Activated CD8-positive, alpha-beta memory T cell treated with anti-CD3 and anti-CD28 coated beads for 24 hours (primary cell): ENCODE measurements around the gene VWA5B2.

Experiments
- DNase-seq: peaks from one replicate; pipeline ENCODE4 v3.0.0-alpha.2; 2020

Gene VWA5B2

DNA sequence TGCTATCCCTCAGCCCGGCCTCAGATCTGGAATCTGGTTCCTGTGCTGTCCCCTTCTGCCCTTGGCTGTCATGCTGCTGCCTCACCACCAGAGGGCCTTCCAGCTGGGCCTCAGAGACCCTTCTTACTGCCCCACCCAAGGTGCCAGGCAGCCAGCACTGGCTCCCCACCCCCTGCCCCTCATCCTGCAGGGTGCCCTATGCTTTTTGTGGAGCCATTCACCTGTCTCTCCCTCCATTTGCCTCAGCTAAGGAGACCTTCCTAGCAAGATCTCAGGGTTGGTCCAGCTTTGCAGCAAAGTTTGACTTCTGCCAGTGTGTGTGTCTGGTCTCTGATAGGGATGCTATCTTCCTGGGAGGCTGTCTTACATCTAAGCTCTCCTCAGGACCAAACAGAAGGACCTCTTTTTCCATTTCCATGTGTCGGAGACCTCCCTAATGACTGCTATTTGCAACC is 1.9 kb upstream of the VWA5B2 start:
- peak; percentile 81 for DNase-seq

- DNase-seq = no peak
Observed at GRCh38 chr3:184228376-184229137, 828 bp upstream of the VWA5B2 start.

DNA sequence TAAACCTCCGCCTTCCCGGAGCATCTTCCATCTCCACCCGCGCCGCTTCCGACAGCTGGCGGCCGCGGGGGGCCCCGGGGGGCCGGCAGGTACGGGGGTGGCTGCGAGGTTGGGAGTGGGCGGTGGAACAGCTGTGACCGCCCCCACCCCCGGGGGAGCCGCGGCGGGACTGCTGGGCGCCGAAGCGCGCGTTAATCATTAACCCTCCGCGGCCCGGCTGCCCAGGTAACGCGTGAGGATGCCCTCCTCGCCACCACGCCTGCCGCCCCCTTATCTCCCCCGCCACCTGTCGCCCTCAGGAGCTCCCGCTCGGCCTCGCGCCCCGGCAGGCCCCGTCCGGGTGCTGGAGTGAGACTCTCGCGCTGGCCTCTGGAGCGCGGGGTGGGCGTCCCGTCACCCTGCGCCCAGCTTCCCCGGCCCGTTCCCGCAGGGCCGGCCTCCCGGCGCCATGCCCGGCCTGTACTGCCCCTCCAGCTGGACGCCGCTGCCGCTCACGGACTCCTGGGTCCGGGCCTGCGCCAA is 757 bp downstream of the VWA5B2 start:
- DNase-seq = no peak

GRCh38 chr3:184230603-184231528 is 1.5 kb downstream of the VWA5B2 start:
- DNase-seq = no peak

- DNase-seq = no peak
Observed at GRCh38 chr3:184231671-184232070, 2.3 kb downstream of the VWA5B2 start.

DNA sequence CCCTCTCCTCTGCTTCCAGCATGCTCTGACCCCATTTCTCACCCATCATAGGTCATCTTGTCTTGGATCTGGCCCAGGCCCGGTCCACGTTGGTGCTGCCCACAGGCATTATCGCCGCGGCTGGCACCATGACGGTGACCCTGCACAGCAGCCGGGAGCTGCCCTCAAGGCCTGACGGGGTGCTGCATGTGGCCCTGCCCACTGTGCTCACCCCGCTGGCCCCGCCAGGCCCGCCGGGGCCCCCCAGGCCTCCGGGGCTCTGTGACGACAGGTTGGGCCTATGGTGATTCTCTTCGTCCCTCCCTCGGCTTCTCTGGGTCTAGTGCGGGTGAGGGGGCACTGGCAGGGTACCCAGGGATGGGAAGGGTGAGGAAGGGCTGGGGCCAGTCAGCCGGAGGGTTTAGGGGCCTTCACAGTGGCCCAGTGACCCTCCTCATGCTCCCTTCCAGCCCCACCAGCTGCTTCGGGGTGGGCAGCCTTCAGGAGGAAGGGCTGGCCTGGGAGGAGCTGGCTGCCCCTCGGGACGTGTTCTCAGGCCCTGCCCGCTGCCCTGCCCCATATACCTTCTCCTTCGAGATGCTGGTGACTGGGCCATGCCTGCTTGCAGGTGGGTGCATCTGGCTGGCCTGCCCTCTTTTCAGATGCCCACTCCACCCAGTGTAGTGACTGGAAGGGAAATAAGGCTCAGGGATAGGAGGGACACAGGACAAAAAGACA is 3.9 kb downstream of the VWA5B2 start:
- no peak for DNase-seq

- DNase-seq = no peak
Observed at GRCh38 chr3:184234224-184234623, 4.8 kb downstream of the VWA5B2 start.

DNA sequence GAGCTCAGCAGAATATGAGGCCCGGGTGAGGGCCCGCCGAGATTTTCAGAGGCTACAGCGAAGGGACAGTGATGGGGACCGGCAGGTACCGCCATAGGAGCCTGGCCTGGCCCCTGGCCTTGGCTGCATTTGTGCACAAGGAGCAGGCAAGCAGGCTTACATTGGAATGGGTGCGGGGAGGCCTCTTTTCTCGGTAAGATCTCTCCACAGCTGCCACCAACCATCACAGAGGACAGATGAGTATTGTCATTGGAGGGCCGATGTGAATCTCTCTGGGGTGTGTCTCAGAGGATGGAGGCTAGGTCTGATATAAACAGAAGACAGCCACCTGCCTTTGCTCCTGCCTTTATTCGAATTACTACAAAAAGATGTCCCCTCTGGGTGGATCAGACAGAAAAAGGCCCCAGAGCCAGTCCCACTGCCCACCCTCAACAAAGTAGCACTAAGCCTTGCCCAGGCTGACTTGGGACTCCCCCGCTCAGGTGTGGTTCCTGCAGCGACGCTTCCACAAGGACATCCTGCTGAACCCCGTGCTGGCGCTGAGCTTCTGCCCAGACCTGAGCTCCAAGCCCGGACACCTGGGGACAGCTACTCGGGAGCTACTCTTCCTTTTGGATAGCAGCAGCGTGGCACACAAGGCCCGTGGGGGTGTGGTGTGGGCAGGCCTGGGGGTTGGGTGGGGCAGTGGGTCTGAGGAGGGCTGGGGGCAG is 5.4 kb downstream of the VWA5B2 start:
- DNase-seq = no peak

GRCh38 chr3:184235381-184236032 is 6.1 kb downstream of the VWA5B2 start:
- DNase-seq = no peak

- DNase-seq = no peak
Observed at GRCh38 chr3:184236033-184236410, 6.6 kb downstream of the VWA5B2 start.

- DNase-seq = no peak
Observed at GRCh38 chr3:184236636-184237035, 7.3 kb downstream of the VWA5B2 start.

DNA sequence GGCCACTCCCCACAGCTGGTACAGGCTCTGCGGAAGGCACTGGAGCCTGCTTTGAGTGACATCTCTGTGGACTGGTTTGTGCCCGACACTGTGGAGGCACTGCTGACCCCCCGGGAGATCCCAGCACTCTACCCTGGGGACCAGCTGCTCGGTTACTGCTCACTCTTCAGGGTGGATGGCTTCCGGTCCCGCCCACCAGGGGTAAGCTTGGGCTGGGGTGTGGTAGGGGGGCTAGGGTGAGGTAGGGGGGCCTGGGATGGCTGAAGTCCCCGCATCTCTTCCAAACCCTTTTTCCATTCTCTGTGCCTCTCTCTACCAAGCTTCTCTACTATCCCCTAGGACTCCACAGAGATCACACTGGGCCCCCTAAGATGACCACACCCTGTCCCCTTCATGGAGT is 7.8 kb downstream of the VWA5B2 start:
- no peak for DNase-seq

- no peak for DNase-seq
Observed at GRCh38 chr3:184237807-184238206, 8.4 kb downstream of the VWA5B2 start.

- DNase-seq = no peak
Observed at GRCh38 chr3:184238246-184238818, 8.9 kb downstream of the VWA5B2 start.

DNA sequence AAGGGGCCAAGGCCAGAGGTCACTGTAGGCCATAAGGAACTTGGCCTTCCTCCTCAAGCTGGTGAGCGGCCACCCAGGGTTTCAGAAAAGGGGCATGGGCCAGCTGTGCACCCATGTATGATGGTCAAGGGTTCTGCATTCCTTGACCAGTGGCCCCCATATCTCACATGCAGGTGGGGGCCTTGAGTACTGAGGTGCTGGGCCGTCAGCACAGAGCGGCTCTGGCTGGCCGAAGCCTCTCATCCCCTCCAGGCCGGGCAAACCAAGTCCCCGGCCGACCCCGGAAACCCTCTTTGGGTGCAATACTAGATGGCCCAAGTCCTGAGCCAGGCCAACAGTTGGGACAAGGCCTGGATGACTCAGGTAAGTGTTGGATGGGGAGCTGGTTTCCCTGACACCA is 9.8 kb downstream of the VWA5B2 start:
- DNase-seq = no peak

- no peak for DNase-seq
Observed at GRCh38 chr3:184239708-184240107, 10.3 kb downstream of the VWA5B2 start.

DNA sequence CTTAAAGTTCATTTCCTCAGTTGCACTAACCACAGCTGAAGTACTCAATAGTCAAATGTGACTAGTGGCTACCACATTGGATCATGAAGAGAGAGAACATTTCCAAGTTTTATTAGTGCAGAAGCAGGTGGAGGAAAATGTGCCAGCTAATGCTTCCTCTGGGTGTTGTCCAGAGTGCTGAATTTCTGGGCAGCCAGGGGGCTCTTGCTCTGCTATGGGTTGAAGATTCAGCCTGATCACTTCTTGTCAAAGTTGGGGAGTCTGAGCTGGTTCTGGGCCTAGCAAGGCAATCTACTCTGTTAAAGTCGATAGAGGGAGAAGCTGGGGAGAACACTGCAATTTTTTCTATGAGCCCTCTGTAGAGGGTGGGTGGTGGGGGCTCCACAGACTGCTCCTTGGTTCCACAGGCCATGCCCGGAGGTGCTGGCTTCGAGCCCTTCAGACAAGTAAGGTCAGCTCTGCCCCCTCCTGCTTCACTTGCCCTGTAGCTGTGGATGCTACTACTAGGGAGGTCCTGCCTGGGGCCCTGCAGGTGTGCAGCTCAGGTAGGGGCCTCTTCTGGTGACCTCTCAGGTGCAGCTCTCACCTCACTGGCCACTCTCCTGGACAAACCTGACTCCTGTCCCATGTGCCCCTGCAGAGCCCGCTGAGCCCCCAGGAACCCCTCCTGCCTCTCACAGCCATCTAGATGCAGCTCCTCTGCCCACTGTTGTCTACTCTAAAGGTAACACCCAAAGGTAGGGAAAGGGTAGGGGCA is 11.2 kb downstream of the VWA5B2 start:
- no peak for DNase-seq

GRCh38 chr3:184241141-184241446 is 11.7 kb downstream of the VWA5B2 start:
- no peak for DNase-seq

- DNase-seq = peak; percentile 61
Observed at GRCh38 chr3:184241447-184242296, 12.3 kb downstream of the VWA5B2 start.

GRCh38 chr3:184242297-184242685 is 12.9 kb downstream of the VWA5B2 start:
- no peak for DNase-seq
